ENCODE results near the gene CLTB.
"Not testable (repeated sequence)": the region's sequence is repeated elsewhere in the genome, so short reads cannot be mapped to it uniquely, and the experiment has no call there.

The CLTB gene

GRCh38 chr5:176426876-176427275 is 10.5 kb upstream of the CLTB start:
- DNase-seq, result no peak

DNA sequence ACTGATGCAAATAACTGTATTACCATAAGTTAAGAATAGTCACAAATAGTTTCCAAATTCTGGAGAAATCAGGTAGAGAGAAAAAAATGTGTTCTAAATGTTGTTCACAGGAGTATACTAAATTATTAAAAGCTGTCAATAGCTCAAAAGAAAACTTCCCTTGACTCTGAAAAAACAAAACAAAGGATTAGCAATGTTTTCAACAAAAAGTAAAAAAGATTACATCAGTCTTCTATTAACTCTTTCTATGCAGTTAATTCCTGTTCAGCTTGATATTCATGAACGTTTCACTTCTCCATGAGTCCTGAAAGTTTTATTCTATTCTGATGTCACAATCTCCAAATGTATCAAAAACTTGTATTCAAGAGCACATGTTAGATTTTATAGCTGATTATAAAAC is 9.5 kb upstream of the CLTB start:
- no peak for DNase-seq

DNA sequence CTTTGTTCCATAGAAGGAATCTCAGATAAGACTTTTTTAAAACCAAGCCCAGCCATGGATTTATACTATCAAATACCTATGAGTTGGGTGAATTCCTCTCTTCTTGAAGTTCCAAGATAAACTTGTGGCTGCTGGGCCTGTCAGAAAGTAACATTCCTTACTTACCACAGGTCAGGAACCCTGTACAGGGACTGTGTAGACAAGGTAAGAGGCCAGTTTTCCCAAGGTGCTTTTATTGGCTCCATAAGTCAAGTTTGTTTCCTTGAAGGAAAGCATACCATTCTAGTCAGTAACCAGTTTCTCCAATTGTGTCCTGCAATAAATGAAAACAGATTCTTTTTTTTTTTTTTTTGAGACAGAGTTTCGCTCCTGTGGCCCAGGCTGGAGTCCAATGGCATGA is 8.8 kb upstream of the CLTB start:
- DNase-seq, result no peak

GRCh38 chr5:176424181-176424580 is 7.8 kb upstream of the CLTB start:
- DNase-seq, result no peak

GRCh38 chr5:176420972-176421544 is 4.7 kb upstream of the CLTB start:
- no peak for DNase-seq

DNA sequence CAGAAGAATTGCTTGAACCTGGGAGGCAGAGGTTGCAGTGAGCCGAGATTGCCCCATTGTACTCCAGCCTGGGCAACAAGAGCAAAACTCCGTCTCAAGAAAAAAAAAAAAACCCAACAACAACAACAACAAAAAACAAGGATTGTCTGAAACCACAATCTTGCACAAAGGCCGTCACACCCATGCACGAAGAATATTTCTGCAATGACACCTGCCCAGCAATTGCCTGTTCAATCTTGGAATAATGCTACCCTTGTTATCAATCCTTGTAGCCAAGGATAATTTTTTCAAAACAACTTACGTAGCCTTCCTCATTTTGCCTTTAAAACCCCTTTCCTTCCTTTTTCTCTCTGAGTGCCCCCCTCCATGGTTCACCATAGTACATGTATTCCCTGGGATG is 3.7 kb upstream of the CLTB start:
- no peak for DNase-seq

DNA sequence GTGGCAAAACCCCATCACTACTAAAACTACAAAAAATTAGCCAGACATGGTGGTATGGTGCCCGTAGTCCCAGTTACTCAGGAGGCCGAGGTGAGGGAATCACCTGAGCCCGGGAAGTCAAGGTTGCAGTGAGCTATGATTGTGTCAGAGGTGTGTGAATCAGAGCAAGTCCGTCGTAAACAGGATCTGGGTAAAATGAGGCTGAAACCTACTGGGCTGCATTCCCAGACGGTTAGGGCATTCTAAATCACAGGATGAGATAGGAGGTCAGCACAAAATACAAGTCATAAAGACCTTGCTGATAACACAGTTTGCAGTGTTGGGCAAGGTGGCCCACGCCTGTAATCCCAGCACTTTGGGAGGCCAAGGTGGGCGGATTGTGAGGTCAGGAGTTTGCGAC is 1.9 kb upstream of the CLTB start:
- DNase-seq, result no peak

GRCh38 chr5:176416965-176417364 is 626 bp upstream of the CLTB start:
- no peak for DNase-seq

GRCh38 chr5:176415240-176415951 is 943 bp downstream of the CLTB start:
- no peak for DNase-seq

- no peak for DNase-seq
These were observed 1.6 kb downstream of the CLTB start for GRCh38 chr5:176414704-176415103.

DNA sequence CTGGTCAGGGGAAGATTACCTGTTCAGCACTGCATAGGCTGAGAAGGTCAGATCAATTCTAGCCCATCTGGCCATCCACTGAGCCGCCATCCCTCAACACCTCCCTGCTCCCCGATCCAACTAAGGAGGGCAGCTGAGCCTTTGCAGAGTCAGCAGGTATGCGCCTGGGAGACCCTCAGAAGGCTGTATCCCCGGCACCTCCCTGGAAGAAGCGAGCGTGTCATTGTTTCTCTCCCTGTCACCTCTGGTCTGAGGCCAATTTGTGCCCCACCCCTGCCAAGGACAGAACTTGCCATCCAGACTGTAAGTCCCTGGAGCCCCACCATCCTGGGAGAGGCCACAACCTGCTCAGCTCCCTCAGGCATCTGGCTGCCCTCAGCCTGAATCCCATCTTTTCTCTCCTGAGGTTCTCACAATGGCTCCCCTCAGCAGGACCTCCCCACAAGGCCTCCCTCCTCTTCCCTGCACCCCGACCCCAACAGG is 2.6 kb downstream of the CLTB start:
- DNase-seq, result no peak

DNA sequence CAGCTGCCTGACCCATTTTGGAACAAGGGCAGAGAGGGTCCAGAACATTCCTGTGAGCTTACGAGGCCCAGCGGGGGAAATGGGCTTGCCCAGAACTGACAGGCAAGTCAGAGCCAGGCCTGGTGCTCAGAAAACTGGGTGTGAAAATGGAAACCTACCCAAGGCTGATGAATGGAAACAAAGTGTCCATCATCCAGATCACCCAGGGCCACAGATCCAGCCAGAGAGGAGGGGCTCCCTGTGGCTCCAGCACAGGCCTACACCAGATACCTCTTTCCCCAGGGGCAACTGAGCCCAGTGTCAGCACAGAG is 3.1 kb downstream of the CLTB start:
- DNase-seq, result no peak

- DNase-seq, result no peak
These were observed 3.7 kb downstream of the CLTB start for GRCh38 chr5:176412517-176413254.

DNA sequence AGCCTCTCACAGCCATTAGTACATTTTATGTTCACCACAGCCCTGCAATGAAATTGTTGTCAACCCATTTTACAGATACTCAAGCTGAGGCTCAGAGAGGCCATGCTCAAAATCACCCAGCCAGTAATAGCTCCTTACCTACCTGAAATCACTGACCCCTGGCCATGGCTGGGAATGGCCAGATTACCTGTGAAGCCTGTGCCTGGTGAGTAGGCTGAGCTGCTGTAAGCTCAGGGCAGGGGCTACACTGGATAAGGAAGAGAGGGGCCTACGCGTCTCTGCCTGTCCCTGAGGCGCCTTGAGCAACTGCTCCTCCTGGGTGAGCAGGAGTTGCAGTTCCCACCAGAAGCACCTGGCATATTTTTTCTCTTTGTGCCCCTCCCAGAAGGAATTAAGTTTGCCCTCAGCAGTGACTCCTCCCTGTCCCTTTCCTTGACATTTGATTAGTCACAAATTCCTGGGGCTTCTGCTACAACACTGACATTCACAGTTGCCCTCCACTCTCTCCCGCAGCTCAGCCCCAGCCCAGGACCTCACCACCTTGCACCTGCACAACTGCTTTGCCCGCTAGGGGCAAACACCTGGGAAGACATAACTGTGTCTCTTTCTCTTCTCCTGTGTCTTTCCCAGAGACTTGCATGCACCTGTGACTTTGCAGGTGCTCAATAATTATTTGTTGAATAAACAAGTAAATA is 5.7 kb downstream of the CLTB start:
- no peak for DNase-seq

- no peak for DNase-seq
These were observed 6.6 kb downstream of the CLTB start for GRCh38 chr5:176409765-176410164.

GRCh38 chr5:176408590-176408989 is 7.7 kb downstream of the CLTB start:
- no peak for DNase-seq

GRCh38 chr5:176408252-176408573 is 8.1 kb downstream of the CLTB start:
- DNase-seq, result not testable (repeated sequence)

- no peak for DNase-seq
These were observed 8.7 kb downstream of the CLTB start for GRCh38 chr5:176407456-176408251.

DNA sequence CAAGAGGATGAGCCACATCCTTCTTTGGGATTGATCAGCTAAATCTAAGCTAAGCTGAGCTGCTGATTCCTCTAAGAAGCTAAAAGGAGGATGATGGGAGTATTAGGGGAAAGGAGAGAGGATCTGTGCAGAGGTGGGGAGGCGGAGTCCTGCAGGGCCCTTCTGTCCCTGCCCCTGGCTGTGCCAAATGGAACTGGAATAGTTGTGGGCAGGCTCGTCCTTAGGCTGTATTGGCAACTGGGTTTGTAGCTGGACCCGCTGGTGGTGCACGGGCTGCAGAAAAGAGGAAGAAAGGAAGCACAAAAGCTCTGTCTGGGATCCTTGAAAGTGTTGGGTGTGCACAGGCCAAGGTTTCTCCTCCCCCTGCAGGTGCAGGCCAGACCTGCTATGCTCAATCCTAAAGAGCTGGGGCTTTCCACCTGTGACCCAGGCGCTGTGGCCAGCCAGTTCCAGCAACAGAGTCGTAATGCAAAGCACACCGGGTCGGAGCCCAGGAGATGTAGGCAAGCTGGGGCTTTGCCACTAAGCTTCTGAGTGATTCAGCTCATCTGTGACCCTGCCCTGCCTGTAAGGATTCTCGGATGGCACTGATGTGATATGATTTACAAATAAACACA is 9.8 kb downstream of the CLTB start:
- no peak for DNase-seq

DNA sequence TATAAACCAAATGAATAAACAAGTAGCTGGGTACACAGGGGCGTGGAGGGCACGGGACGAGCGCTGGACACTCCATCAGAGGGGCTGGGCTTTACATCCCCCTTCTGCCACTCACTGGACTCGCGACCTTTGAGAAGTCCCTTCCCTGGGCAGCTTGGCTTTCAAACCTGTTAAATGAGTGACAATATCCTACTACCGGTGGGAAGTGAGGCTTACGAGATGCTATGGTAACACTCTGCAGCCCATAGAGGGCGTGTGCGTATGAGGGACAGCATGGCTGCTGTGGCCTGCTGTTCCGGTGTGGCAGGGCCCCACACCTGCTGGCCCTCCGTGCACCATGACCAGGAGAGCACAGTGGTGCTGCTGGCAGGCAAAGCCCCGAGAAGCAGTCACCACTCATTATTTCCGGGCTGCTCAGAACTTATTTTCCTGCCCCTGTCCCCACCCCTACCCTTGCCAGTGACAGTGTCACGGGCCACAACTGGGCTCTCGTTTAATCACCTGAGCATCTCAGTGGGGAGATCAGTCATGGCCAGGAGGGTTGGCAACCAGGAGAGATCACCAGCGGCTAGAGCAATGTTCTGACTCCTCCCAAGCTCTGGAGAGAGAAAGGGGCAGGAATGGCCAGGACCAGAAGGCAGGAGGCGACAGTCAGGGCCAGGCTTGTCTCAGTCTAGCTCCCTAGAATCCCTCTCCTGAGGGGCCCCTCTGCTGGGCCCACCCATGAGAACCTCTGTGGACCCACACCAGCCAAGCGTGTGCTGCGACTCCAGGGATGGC is 10.5 kb downstream of the CLTB start:
- no peak for DNase-seq

DNA sequence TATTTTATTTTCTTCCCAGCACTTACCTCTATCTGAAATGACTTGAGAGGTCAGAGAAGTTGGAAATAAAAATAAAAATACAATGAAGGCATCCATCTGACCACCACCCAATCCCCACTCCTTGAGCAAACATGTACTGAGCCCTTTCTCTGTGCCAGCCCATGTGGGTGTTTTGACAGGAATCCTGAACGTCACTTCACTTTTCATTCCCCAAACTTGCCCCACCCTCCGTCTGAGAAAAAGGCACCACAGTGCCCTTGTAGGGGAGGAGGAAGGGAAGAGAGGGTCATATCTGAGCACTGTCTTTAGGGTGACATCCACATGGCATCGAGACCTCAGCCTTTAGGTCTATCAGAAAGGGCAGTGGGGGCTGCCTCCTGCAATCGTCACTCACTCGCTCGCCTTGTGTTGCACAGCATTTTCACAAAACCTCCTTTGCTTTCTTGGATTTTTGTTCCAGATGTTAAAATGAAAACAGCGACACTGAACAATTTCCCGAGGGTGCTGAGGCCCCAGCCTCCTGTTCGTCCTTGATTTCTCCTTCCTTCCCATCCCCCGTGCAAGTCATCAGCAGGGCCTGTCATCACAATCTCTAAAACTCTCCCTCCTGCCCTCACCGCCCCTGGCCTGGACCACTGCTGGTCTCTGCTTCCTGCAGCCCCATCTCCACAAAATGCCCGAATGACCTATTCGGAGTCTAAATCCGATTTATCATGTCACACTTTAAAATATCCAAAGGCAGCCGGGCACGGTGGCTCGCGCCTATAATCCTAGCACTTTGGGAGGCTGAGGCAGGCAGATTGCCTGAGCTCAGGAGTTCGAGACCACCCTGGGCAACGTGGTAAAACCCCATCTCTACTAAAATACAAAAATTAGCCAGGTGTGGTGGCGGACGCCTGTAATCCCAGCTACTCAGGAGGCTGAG is 14.8 kb downstream of the CLTB start:
- no peak for DNase-seq
